Activated B cell treated with CpG ODN at 0.5 μM for 24 hours (primary cell): ENCODE results near the gene SMC2. TPM values are rescaled to one million over a fixed set of nuclear protein-coding genes. Genes with fewer than 3 reads are reported as not detected.

Source experiments
- ATAC-seq: fragments of 200-7000 bp; cut with Tn5 transposase; one replicate; pipeline ENCODE4 v1.10.0; 2021; ENCODE audit warnings: low read depth, mild to moderate bottlenecking, moderate library complexity
- CTCF ChIA-PET: fragments of 350-600 bp; sonication (Branson Sonifier 250); formaldehyde crosslinking; loops from one replicate; lab custom pipeline; 2021; ENCODE audit warnings: antibody characterized with exemption; lab: Charles Lee
- POLR2A ChIA-PET: fragments of 350-600 bp; sonication (Branson Sonifier 250); formaldehyde crosslinking; loops from one replicate; lab custom pipeline; 2021; ENCODE audit warnings: antibody characterized with exemption; lab: Charles Lee
- DNase-seq: peaks from one replicate; pipeline ENCODE4 v3.0.0; 2022
- H3K27ac Mint-ChIP-seq: one replicate; pipeline ENCODE4 v1.8.0; 2020; ENCODE audit warnings: mixed read lengths
- H3K27me3 Mint-ChIP-seq: one replicate; pipeline ENCODE4 v1.8.0; 2021; ENCODE audit warnings: mixed read lengths
- H3K36me3 Mint-ChIP-seq: one replicate; pipeline ENCODE4 v1.8.0; 2021; ENCODE audit warnings: low read depth, mixed read lengths
- H3K4me1 Mint-ChIP-seq: one replicate; pipeline ENCODE4 v1.8.0; 2021; ENCODE audit warnings: mixed read lengths
- H3K4me3 Mint-ChIP-seq: one replicate; pipeline ENCODE4 v1.8.0; 2020; ENCODE audit warnings: mild to moderate bottlenecking, mixed read lengths
- H3K9me3 Mint-ChIP-seq: one replicate; pipeline ENCODE4 v1.8.0; 2020; ENCODE audit warnings: mixed read lengths
- intact Hi-C: fragments of 100-400 bp; cut with micrococcal nuclease; formaldehyde crosslinking; loops from one replicate; pipeline ENCODE4 v1.15.1; 2024
- total RNA-seq: library from RNA; stranded (reverse); gene quantifications from 2 replicates; pipeline ENCODE4 v1.2.3, GENCODE V29; 2022
- TF ChIP-seq, protein P1 (sequence below): fragments of 200-600 bp; IDR thresholded peaks from one replicate; pipeline ENCODE4 v1.8.0; 2022; ENCODE audit warnings: antibody characterized with exemption, mild to moderate bottlenecking

SMC2 gene
- total RNA-seq, 1 donor from 2014 or later: 13.5 TPM

- Mint-ChIP-seq H3K4me1 (no peaks in the 10 kb centered on the region), H3K9me3 (peaks cover 2% of the 10 kb centered on the region), H3K36me3 (no peaks in the 10 kb centered on the region), H3K4me3 (no peak overlapping the region), H3K27ac (no peak overlapping the region), H3K27me3 (peaks cover 28% of the 10 kb centered on the region)
- ChIA-PET CTCF (no interaction called here), POLR2A (no interaction called here)
- ATAC-seq: no peak
- TF ChIP-seq, protein P1, sequence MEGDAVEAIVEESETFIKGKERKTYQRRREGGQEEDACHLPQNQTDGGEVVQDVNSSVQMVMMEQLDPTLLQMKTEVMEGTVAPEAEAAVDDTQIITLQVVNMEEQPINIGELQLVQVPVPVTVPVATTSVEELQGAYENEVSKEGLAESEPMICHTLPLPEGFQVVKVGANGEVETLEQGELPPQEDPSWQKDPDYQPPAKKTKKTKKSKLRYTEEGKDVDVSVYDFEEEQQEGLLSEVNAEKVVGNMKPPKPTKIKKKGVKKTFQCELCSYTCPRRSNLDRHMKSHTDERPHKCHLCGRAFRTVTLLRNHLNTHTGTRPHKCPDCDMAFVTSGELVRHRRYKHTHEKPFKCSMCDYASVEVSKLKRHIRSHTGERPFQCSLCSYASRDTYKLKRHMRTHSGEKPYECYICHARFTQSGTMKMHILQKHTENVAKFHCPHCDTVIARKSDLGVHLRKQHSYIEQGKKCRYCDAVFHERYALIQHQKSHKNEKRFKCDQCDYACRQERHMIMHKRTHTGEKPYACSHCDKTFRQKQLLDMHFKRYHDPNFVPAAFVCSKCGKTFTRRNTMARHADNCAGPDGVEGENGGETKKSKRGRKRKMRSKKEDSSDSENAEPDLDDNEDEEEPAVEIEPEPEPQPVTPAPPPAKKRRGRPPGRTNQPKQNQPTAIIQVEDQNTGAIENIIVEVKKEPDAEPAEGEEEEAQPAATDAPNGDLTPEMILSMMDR: no peak
- no peak for DNase-seq
- intact Hi-C loops: no loop called here
These were observed 20.4 kb upstream of the SMC2 start for GRCh38 chr9:104073770-104074133.

- Mint-ChIP-seq H3K4me3 (no peak overlapping the region), H3K36me3 (no peaks in the 10 kb centered on the region), H3K27ac (no peak overlapping the region), H3K27me3 (peaks cover 30% of the 10 kb centered on the region), H3K9me3 (peaks cover 5% of the 10 kb centered on the region), H3K4me1 (no peaks in the 10 kb centered on the region)
- ChIA-PET POLR2A (no interaction called here), CTCF (no interaction called here)
- intact Hi-C loops: no loop called here
- no peak for ATAC-seq
- TF ChIP-seq, protein P1: no peak
- no peak for DNase-seq
These were observed 19.2 kb upstream of the SMC2 start for GRCh38 chr9:104074876-104075275.

DNA sequence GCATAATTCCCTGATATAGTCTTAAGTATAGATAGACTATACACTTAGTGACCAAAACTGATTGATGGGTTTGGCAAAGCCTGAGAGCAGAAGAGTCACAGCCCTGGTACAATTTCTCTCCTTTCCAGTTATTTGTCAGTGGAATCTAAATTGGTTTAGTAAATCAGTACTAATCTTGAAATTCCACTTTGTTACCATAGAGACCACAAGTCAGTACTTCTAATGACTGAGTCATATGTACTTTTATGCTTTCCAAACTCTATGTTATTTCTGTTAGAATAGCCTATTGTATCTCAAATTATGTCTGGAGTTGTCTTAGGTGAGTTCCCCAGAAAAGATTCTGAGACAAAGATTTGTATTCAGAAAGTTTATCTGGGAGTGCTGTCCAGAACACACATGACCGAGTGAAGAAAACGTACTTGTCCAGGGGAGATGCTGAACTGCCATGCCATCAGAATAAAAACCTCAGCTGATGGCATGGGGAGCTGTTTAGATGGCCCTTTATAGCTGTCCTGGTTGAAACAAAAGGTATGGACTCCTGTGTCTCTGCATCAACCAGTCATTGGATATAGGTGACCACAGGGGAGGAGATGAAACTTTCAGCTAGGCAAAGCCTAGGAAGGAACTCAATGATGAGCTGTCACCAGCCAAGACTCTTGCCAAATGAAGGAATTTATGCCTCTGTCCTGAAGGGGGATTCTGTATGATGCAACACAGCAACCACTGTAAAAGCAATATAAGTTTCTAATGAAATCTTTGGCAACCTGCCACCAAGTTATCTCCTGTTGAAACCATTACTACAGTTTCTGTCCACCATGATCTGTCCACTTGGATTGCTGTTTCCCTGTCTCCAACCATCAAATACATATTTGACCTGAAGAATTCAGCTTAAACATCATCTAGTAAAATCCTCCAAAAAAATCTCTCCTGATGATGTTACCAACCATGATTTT lies 18.0 kb upstream of the SMC2 start:
- intact Hi-C loops: no loop called here
- Mint-ChIP-seq H3K27ac (no peak overlapping the region), H3K9me3 (peaks cover 7% of the 10 kb centered on the region), H3K27me3 (peaks cover 26% of the 10 kb centered on the region), H3K4me1 (no peaks in the 10 kb centered on the region), H3K36me3 (no peaks in the 10 kb centered on the region), H3K4me3 (no peak overlapping the region)
- ATAC-seq (no peak), DNase-seq (no peak)
- TF ChIP-seq, protein P1: no peak
- POLR2A ChIA-PET: no interaction called here
- CTCF ChIA-PET: no interaction called here

DNA sequence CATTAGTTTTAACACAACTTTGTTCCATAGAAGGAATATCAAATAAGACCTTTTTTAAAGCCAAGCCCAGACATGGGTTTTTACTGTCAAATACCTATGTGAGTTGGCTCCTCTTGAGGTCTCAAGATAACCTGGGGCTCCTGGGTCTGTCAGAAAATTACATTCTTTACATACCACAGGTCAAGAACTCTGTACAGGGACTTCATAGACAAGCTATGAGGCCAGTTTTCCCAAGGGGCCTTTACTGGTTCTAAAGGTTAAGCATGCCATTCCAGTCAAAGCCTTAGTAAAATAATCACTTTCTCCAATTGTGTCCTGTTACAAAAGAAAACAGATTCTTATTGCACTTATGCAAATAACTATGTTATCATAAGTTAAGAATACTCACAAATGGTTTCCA lies 15.5 kb upstream of the SMC2 start:
- CTCF ChIA-PET: no interaction called here
- Mint-ChIP-seq H3K36me3 (no peaks in the 10 kb centered on the region), H3K4me1 (peaks cover 6% of the 10 kb centered on the region), H3K9me3 (peaks cover 10% of the 10 kb centered on the region), H3K27me3 (peaks cover 26% of the 10 kb centered on the region), H3K27ac (no peak overlapping the region), H3K4me3 (no peak overlapping the region)
- TF ChIP-seq, protein P1: no peak
- POLR2A ChIA-PET: no interaction called here
- DNase-seq (no peak), ATAC-seq (no peak)
- intact Hi-C loops: no loop called here

DNA sequence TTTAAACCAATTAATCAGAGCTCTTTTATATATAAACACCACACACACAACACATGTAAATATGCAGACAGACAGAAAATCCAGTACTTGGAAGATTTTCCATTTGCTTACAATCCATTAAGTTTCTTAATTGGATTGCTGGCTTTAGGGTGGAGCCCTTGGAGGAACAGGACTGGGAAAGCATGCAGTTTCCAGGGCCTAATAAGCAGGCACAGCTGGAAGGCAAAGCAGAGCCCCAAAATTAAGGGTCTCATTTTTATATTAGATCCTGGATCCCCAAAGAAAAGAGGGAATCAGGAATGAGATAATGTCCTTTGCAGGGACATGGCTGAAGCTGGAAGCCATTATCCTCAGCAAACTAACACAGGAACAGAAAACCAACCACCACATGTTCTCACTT lies 13.1 kb upstream of the SMC2 start:
- H3K36me3 Mint-ChIP-seq: no peaks in the 10 kb centered on the region
- peaks cover 6% of the 10 kb centered on the region for H3K4me1 Mint-ChIP-seq
- ChIA-PET POLR2A (no interaction called here), CTCF (no interaction called here)
- H3K4me3 Mint-ChIP-seq: no peak overlapping the region
- DNase-seq: no peak
- peaks cover 19% of the 10 kb centered on the region for H3K27me3 Mint-ChIP-seq
- H3K9me3 Mint-ChIP-seq: peaks cover 10% of the 10 kb centered on the region
- H3K27ac Mint-ChIP-seq: no peak overlapping the region
- no peak for ATAC-seq
- intact Hi-C loops: no loop called here
- TF ChIP-seq, protein P1: no peak
